Neural crest cell (in vitro differentiated cells): ENCODE results near the gene MISP3. TPM values are rescaled to one million over a fixed set of nuclear protein-coding genes. Genes with fewer than 3 reads are reported as not detected.
A peak's percentile ranks its signal among the peaks of the same experiment; 100 is the strongest.

ENCODE experiments used
- DNase-seq: peaks from one replicate; pipeline ENCODE4 v3.0.0; 2021; ENCODE audit warnings: low read depth, mixed read lengths, low spot score
- H3K27ac Mint-ChIP-seq: one replicate; pipeline ENCODE4 v1.8.0; 2021; ENCODE audit warnings: mild to moderate bottlenecking, mixed read lengths; ENCODE audit not compliant: unreplicated experiment
- H3K27me3 Mint-ChIP-seq: 2 replicates; pipeline ENCODE4 v1.8.0; 2021; ENCODE audit warnings: low read depth, mild to moderate bottlenecking, mixed read lengths
- H3K36me3 Mint-ChIP-seq: 2 replicates; pipeline ENCODE4 v1.8.0; 2021; ENCODE audit warnings: low read depth, mild to moderate bottlenecking, mixed read lengths
- H3K4me1 Mint-ChIP-seq: 2 replicates; pipeline ENCODE4 v1.8.0; 2021; ENCODE audit warnings: mixed read lengths
- H3K4me3 Mint-ChIP-seq: one replicate; pipeline ENCODE4 v1.8.0; 2021; ENCODE audit warnings: mild to moderate bottlenecking, mixed read lengths
- H3K9me3 Mint-ChIP-seq: 2 replicates; pipeline ENCODE4 v1.8.0; 2021; ENCODE audit warnings: mixed read lengths
- CTCF ChIP-seq: fragments of 200-600 bp; sonication (generic); conservative IDR thresholded peaks from 2 replicates; pipeline ENCODE4 v1.5.0; 2021; ENCODE audit warnings: antibody characterized with exemption, mild to moderate bottlenecking
- total RNA-seq: library from RNA; stranded (reverse); gene quantifications from 2 replicates; pipeline ENCODE4 v1.2.1, GENCODE V29; 2021

The MISP3 gene
- total RNA-seq, 1 donor from 2014 or later: 0.98 TPM

GRCh38 chr19:14088634-14089411 lies 16.2 kb downstream of the MISP3 start:
- DNase-seq: no peak
- Mint-ChIP-seq H3K4me1 (peaks cover 14% of the 10 kb centered on the region), H3K36me3 (peaks cover 15% of the 10 kb centered on the region), H3K4me3 (peak overlapping the region; percentile 89), H3K9me3 (peaks cover 6% of the 10 kb centered on the region), H3K27ac (no peak overlapping the region), H3K27me3 (peaks cover 3% of the 10 kb centered on the region)
- no peak for TF ChIP-seq CTCF

- H3K36me3 Mint-ChIP-seq: peaks cover 15% of the 10 kb centered on the region
- peak; percentile 43 for TF ChIP-seq CTCF
- H3K4me1 Mint-ChIP-seq: peaks cover 14% of the 10 kb centered on the region
- no peak for DNase-seq
- H3K9me3 Mint-ChIP-seq: peaks cover 6% of the 10 kb centered on the region
- H3K27me3 Mint-ChIP-seq: peaks cover 3% of the 10 kb centered on the region
- H3K27ac Mint-ChIP-seq: no peak overlapping the region
- H3K4me3 Mint-ChIP-seq: peak overlapping the region; percentile 89
These were observed 16.8 kb downstream of the MISP3 start for GRCh38 chr19:14089412-14089661.

GRCh38 chr19:14089662-14090508 lies 17.3 kb downstream of the MISP3 start:
- no peak for TF ChIP-seq CTCF
- peaks cover 20% of the 10 kb centered on the region for H3K36me3 Mint-ChIP-seq
- H3K4me1 Mint-ChIP-seq: peaks cover 14% of the 10 kb centered on the region
- H3K27ac Mint-ChIP-seq: no peak overlapping the region
- peak; percentile 51 for DNase-seq
- H3K4me3 Mint-ChIP-seq: peak overlapping the region; percentile 89
- H3K27me3 Mint-ChIP-seq: peaks cover 3% of the 10 kb centered on the region
- peaks cover 8% of the 10 kb centered on the region for H3K9me3 Mint-ChIP-seq

DNA sequence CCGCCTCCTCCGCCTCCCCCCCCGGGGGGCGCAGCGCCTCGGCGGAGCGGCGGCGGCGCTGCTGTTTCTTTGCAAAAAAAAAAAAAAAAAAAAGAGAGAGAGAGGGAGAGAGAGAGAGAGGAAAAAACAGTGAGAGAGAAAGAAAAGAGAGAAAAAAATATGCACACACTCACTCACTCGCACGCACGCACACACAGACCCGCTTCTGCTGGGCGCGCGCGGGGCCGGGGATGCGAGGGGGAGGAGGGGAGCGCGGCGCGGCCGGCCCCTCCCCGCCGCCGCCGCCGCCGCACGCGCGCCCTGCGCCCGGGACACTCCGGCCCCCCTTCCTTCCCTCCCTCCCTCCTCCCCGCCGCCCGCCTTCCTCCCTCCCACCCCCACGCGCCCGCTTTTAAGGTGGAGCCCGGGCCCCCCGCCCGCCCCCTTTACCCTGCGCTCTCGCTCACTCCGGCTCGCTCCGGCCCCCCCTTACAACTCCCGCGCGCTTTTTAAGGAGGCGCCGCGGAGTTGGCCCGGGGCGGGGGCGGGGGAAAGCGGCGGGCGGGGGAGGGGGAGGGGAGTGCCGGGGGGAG lies 18.0 kb downstream of the MISP3 start, which contains the start of gene SAMD1:
TSS of gene SAMD1 (minus strand) at position 243 of the 572 bp plus-strand sequence.
- Mint-ChIP-seq H3K27ac (peak within 1 kb of the TSS; percentile 86), H3K4me3 (peak within 1 kb of the TSS; percentile 98), H3K4me1 (peaks cover 14% of the 10 kb centered on the region), H3K9me3 (peaks cover 8% of the 10 kb centered on the region), H3K27me3 (peaks cover 3% of the 10 kb centered on the region), H3K36me3 (peaks cover 20% of the 10 kb centered on the region)
- peak; percentile 58 for DNase-seq
- TF ChIP-seq CTCF: no peak

GRCh38 chr19:14091081-14091812 lies 18.7 kb downstream of the MISP3 start:
- TF ChIP-seq CTCF: peak; percentile 44
- Mint-ChIP-seq H3K9me3 (peaks cover 8% of the 10 kb centered on the region), H3K27ac (peak overlapping the region; percentile 86), H3K27me3 (peaks cover 3% of the 10 kb centered on the region), H3K36me3 (peaks cover 20% of the 10 kb centered on the region), H3K4me3 (peak overlapping the region; percentile 98), H3K4me1 (peaks cover 14% of the 10 kb centered on the region)
- peak; percentile 44 for DNase-seq
